ENCODE measurements around the gene TFEB.

TFEB gene

DNA sequence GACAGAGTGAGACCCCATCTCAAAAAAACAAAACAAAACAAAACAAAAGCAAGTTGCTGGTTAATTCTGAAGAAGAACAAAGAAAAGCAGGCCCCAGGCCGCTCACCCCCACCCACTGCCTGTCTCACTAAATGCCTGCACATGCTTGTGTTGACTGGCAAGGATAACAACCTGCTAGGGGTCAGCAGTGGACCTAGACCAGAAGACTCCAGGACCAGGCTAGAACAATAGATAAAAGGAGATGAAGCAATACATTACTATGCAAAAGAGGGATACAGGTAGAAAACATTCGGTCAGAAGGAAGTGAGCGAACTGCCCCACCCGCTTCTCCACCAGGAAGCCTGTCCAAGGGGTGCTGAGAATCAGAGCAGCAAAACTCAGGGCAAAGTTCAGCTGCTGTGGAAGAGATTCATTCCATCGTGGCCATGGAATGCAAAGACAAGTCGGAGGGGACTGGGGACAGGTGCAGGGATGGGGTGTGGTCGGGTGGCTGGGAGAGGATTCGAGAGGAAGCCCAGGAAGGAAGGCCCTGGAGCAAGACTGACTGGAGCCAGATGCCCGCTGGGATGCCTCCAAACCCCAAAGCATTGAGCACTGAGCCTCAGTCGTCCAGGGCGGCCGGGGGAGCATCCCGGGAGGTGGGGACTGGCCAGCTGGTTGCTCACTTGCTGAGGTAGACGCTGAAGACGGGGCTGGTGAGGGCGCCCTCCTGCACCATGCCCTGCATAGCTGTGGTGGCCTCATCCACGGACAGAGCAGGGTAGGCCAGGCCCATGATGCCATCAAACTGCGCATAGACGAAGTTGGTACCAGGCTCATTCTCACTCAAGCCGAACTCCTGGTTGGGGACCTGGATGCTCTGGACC, 6.5 kb upstream of the TFEB start:
- in situ Hi-C loops (cut with MboI; ENCODE audit: low pct_unique_long_range_greater_than_20kb, low sequenced_read_pairs): no loop called here
- no peak for DNase-seq

DNA sequence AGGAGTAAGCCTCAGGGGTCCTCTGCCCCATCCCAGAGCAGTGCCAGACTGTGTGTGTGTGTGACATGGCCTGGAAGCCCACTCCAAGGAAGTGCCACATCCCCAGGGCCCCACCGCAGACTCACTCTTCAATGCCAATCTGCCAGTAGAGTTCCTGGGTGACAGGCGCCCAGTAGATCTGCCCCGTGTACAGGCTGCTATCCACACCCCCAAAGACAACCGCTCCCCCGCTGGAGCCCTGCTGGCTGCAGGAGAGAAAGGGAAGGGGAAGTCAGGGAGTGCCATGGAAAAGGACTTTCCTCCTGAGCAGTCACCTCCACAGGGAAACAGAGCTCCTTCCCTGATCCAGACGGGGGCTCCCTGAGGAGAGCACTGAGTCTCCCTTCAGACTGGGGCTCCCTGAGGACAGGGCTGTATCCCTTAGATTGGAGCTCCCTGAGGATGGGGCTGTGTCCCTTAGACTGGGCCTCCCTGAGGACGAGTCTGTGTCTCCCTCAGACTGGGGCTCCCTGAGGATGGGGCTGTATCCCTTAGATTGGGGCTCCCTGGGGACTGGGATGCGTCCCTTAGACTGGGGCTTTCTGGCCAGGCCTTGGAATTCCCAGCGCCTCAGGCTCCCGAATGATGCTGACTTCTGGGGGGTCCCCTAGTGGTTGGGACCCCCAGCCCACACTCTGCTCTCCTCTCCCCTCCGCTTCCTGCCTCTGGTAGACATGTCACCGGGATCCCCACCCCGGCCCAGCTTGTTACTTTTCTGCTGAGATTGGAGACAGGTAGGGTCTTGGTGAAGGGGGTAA, 5.2 kb upstream of the TFEB start:
- DNase-seq: no peak
- in situ Hi-C loops (cut with MboI; ENCODE audit: low pct_unique_long_range_greater_than_20kb, low sequenced_read_pairs): no loop called here

DNA sequence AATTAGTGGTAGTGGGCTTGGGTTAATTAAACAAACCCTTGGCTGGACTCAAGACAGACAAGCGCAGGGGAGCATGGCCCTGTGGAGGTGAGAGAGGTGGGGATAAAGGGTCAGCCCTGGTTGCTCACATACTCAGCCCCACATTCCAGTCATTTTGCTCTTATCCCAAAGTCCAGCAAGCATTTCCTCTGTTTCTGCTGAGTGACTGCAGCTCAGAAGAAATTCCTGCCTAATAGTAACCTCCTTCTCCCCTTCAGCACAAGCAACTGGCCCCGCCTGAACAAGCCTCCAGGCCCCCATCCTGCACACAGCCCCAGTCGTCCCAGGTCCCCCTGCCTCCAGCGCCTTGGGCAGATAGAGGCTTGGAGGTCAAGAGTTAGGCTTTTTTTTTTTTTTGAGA, 3.6 kb upstream of the TFEB start:
- DNase-seq: no peak
- in situ Hi-C loops (cut with MboI; ENCODE audit: low pct_unique_long_range_greater_than_20kb, low sequenced_read_pairs): no loop called here

DNA sequence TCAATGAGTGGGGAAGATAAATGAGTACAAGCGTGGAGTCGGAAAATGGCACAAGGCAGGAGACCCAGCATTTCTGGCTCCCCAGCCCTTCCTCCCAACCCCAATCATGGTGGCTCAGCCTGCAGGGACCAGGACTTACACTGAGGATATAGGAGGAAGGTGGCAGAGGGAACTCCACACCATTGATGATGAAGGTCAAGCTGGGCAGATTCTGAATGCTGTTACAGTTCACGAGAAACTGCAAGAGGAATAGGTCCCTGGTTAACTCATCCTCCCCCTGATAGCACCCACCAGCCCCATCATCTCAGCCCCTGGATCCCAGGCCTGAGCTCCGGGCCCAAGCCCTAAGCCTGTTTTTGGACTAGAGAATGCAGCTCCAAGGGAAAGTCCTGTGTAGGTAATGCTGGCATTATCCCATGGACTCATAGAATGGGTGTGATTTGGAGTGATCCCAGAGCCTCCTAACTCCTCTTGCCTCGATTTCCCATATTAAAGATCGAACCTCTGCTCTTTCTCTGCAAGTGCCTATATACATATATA, 2.3 kb upstream of the TFEB start:
- in situ Hi-C loops (cut with MboI; ENCODE audit: low pct_unique_long_range_greater_than_20kb, low sequenced_read_pairs): no loop called here
- DNase-seq: no peak

DNA sequence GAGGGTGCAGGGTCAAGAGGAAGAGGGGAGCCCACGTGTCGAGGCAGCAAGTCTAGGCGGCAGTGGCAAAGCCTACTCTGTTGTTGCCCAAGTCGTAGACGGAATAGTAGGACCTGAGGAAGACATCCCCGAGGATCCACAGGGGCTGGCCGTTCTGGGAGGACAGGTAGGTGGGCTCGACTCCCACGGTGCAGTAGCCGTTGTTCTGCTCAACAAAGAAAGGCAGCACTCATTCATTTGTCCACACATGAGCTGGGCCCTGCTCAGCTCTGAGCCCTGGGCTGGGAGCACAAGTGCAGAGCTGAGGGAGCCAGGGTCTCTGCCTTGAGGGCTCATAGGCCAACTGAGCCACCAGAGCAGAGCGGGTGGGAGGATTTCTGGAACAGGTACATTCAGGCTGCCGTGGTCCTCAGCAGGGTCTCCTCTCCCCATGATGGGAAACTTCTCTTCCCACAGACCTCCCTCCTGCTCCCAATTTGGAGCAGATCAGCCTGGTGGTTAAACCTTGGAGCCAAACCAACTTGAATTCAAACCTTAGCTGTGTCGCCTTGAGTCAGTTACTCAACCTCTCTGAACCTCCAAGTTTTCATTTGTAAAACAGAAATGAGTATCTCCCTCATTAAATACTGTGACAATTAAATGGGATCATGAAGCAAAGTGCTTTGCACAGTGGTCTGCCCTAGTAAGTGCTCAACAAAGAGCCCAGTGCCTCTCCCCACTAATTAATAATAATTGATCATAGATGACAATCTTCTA, 1.6 kb upstream of the TFEB start:
- in situ Hi-C loops (cut with MboI; ENCODE audit: low pct_unique_long_range_greater_than_20kb, low sequenced_read_pairs): no loop called here
- DNase-seq: no peak

DNA sequence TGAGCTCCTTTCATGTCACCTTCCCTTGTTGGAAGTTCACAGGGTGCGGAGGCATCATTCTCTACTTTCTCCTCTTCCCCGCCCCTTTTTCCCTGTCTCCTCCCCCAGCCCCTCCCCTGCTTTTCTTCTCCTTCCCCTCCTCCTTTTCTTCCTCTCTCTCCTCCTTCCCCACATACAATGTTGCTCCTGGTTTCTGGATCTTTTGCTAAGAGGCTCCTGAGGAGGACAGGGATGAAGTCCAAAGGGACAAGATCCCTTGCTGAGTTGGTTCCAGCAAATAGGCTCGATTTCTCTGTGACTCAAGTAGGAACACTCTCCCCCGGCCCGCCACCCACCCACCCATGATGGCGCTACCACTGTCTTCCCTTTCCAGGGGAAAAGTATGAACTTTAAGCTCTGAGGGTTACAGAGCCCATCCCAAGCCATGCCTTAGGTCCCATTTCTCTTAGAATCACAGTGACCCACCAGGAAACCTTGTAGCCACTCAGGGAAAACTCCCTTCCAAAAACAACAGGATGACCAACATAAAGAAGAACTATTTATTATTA, 852 bp upstream of the TFEB start:
- in situ Hi-C loops (cut with MboI; ENCODE audit: low pct_unique_long_range_greater_than_20kb, low sequenced_read_pairs): no loop called here
- no peak for DNase-seq

DNA sequence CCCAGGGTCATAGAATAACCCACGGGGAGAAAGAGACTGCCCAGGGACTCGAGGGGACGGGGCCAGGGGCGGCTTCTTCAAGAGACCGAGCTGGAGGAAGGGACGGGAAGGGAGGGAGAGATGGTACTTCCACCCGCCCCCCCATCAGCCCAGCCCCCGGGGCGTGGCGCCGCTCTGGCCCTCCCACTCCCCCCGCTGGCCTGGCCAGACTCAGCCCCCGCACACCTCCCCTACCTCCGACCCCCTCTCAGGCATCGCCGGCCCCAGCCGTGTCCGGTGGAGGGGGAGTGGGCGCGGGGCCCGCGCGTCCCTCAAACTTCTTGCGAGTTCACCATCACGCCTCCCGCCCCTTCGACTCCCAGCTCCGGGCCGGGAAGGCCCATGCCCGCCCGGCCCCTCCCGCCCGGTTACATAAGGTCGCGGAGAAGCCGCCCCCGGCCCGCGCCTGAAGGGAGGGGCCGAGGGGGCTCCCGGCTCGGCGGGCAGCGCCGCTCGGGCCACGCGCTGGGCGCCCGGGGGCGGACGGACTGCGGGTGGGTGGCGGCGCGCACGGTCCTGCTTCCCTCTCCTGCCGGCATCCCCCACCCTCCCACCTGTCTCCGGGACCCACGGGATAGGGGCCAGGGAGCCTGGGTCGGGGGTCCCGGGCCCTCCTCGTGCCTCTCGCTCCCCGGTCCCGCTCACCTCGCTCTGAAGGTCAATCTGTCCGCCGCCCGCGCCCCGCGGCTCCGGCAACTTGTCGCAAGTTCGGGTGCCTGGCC, 562 bp downstream of the TFEB start:
- in situ Hi-C loops (cut with MboI; ENCODE audit: low pct_unique_long_range_greater_than_20kb, low sequenced_read_pairs): no loop called here

DNA sequence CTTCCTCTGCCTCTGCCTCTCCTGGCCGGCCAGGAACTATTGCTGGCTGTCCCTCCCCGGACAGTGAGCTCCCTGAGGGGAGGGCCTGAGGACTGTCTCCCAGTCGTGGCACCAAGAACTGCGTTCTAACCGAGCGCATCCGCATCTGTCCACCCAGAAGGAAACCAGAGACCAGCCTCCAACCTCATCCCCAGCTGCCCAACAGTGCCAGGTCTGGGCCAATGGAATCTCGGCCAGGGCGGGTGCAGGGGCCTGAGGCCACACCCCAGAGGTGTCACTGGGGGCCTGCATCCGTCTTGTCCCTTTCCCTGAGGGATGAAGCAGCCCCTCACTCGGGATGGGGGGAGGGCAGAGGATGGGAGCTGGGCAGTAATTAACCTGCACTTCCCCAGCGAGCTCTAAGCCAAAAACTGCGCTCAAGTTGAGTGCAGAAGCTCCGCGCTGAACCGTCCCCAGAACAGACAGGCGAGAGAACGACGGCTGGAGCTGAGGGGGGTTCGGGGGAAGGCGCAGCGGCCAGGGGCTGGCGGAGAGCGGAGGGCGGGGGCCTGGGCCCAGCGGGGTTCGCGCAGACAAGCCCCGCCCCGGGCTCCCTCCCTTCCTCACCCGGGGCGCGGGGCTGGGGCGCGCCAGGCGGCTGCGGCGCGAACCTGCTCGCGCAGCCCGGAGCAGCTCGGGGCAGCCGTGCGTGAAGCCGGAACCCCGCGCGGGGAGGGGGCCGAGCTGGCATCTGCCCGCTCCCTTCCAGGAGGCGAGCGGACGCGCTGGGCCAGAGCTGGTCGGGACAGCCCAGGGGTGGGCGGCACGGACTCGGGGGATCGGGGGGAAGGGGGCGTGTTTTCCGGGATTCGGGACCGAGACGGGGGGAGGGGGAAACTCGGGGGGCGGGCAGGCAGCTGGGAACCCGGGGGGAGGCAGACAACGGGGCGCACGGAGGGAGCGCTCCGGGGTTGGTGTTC, 1.4 kb downstream of the TFEB start:
- DNase-seq: peak; percentile 67
- in situ Hi-C loops (cut with MboI; ENCODE audit: low pct_unique_long_range_greater_than_20kb, low sequenced_read_pairs): no loop called here

More for the DNA sequence above, 562 bp downstream of the TFEB start:
- peak; percentile 70 for DNase-seq

DNA sequence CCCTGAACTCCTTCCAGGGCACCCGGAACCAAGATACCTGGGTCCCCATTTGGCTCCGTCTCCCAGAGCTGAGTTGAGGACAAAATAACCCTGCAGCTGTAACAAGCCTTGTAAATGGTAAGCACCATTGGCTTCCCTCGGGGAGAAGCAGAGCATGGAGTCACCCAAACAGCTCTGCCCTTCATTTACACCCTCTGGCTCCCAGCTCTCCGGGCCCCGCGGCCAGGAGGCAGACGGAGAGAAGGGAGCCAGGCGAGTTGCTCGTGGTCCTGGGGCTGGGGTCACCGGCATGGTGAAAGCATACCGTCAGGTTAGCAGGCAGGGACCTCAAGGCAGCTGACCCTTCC, 2.1 kb downstream of the TFEB start:
- in situ Hi-C loops (cut with MboI; ENCODE audit: low pct_unique_long_range_greater_than_20kb, low sequenced_read_pairs): no loop called here

DNA sequence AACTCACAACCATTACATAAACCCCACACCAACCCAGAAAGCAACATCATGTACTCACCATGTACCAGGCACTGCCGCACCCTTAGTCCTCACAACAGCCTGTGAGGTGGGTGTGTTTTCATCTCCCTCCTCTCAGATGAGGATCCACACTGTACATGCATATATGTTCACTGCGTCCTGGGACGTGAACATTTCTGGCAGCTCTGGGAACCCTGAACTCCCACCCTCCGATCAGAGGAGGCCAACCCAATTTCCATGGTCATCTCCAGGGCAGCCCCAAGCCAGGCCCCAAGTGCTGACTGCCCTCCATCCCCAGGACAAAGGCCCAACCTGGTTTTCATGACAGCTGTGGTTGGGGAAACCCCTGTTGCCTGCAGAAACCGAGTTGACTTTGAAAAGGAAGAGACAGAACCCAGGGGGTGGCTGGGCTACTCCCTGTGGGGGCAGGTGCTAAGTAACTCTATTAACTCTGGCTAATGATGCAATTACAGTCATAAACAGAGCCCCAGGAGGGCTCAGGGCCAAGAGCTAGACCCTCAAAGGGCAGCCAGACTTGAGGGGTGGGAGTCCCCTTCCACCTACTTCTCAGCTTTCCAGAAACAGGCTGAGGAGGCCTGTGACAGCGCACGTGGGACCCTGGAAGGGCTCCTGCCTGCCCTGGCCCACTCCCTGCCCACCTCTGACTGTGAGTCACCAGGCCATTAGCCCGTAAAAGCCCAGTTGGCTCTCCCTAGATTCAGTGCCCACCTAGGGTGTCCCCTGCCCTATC, 2.6 kb downstream of the TFEB start:
- DNase-seq: no peak
- in situ Hi-C loops (cut with MboI; ENCODE audit: low pct_unique_long_range_greater_than_20kb, low sequenced_read_pairs): no loop called here

More for the DNA sequence above, 2.1 kb downstream of the TFEB start:
- no peak for DNase-seq

DNA sequence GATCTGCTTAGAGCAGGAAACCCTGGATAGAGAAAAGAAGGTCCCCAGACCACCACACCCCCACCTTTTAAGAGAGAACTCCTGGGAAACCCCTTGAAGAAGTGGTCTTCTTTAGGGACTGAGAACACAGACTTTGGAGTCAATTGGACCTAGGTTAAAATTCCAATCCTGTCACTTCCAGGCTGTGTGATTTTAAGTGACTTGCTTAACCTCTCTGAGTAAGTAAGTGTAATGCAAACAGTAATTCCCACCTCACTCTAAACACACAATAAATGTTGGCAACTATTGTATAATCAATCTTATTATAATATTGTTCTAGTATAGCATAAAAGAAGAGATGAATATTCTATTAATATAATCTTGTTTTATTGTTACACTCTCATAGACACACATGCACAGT, 3.3 kb downstream of the TFEB start:
- in situ Hi-C loops (cut with MboI; ENCODE audit: low pct_unique_long_range_greater_than_20kb, low sequenced_read_pairs): no loop called here

DNA sequence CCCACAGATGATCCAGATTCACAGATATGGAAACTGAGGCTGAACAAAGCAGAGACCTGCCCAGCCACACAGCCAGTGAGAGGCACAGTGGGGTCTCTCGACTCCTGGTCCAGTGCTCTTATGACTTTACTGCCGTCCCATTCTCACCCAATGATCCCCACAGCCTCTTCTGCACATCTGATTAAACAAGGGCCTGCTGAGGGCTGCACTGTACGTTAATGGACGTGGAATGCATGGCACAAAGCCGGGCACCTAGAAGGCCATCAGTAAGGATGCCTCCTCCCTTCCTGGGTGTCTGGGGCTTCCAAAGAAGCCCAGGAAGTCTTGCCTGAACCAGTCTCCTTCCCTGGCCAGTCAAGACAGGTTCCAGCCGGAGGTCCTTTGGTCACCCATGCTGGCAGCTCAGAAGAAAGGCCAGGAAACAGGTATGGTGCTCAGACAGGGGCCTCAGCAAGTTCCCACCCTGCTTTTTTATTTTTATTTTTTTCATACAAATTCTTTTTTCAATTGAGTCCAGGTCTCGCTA, 3.8 kb downstream of the TFEB start:
- no peak for DNase-seq
- in situ Hi-C loops (cut with MboI; ENCODE audit: low pct_unique_long_range_greater_than_20kb, low sequenced_read_pairs): no loop called here

More for the DNA sequence above, 3.3 kb downstream of the TFEB start:
- DNase-seq: no peak

DNA sequence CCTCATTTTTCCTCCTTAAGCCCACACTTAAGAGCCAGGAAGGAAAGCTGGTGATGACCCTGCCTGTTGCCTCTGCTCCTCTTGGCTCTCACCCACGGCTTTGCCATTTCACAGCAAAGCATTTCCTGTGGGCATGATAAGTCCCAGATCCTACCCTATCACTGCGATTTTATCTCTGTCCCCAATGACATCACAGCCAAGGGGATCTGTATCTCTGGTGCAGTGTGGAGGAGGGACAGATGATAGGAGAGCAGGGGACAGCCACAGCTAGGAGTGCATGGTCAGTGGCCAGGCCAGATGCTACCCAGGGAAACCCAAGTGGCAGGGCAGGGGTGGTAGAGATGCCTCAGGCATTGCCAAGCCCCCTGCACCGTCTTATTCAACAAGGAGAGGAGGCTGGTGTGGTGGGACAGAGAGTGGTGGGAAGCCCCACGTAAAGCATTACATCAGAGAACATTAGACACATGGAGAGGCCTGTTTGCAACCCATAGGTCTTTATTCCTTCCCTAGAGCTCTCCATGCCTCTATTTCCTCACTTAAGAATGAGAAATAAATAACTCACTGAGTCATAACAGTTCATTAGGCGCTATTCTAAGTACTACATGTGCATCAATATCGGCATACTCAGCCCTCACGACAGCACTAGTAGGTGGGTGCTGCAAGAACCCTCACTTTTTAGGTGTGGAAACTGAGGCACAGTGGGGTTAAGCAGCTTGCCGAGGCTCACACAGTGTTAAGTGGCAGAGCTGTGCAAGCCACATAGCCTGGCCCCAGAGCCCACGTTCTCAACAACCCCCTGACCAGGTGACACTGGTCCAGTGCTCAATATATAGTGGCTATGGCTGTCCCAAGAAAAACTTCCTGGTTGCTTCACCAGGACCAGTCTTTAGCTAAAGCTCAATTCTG, 4.6 kb downstream of the TFEB start:
- in situ Hi-C loops (cut with MboI; ENCODE audit: low pct_unique_long_range_greater_than_20kb, low sequenced_read_pairs): no loop called here
- DNase-seq: no peak

DNA sequence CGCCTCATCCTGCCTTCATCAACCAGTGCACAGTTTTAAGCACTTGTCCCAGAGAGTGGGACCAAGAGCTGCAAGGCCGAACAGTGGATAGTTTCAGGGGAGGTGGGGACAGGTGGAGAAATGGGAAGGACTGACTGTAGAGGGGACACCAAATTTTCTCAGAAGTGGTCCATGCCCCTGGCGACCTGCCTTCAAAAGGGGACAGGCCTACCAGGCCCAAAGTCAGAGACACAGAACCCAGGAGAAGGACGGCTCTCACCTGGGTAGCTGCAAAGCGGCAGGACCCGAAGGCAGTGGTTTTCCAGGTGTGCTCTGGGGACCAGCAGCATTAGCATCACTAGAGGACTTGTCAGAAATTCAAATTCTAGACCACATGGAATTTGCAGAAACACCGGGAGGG, 5.8 kb downstream of the TFEB start:
- in situ Hi-C loops (cut with MboI; ENCODE audit: low pct_unique_long_range_greater_than_20kb, low sequenced_read_pairs): no loop called here
- DNase-seq: no peak

DNA sequence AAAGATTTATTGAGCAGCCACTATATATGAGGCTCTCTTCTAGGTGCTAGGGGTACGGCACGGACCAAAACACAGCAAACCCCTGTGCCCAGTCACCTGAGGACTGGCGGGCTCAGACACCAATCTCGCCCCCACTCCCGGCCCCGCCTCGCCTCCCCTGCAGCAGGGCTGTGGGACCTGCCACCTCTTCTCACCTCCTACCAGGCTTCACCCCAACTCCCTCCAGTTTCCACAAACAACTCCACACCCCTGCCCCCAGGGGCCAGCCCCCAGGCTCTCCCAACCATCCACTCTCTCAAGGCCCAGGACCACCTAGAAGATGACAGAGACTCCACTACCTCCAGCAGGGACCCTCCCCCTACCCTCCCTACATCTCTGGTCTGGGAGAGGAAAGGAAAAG, 6.5 kb downstream of the TFEB start:
- in situ Hi-C loops (cut with MboI; ENCODE audit: low pct_unique_long_range_greater_than_20kb, low sequenced_read_pairs): no loop called here
- no peak for DNase-seq
